ENCODE data around the gene ABCG2.
A peak's percentile ranks its signal among the peaks of the same experiment; 100 is the strongest.

ABCG2 gene

GRCh38 chr4:88158489-88159228 is at the start of gene ABCG2:
Gene ABCG2 (minus strand): TSS chr4:88158639. CDS start chr4:88139995, 18,644 bp downstream.
- DNase-seq = peak; percentile 49

GRCh38 chr4:88208156-88208555 is 49.7 kb upstream of the ABCG2 start:
- no peak for DNase-seq

GRCh38 chr4:88207171-88207570 is 48.7 kb upstream of the ABCG2 start:
- DNase-seq = no peak

- DNase-seq = no peak
These were observed 46.4 kb upstream of the ABCG2 start for GRCh38 chr4:88204882-88205281.

GRCh38 chr4:88202443-88202842 is 44.0 kb upstream of the ABCG2 start:
- no peak for DNase-seq

GRCh38 chr4:88200186-88200585 is 41.7 kb upstream of the ABCG2 start:
- DNase-seq = no peak

GRCh38 chr4:88196523-88197185 is 38.2 kb upstream of the ABCG2 start:
- no peak for DNase-seq

GRCh38 chr4:88196013-88196365 is 37.5 kb upstream of the ABCG2 start:
- no peak for DNase-seq

- DNase-seq = no peak
These were observed 37.0 kb upstream of the ABCG2 start for GRCh38 chr4:88195328-88196012.

GRCh38 chr4:88191404-88191803 is 33.0 kb upstream of the ABCG2 start:
- DNase-seq = no peak

GRCh38 chr4:88189881-88190585 is 31.6 kb upstream of the ABCG2 start:
- DNase-seq = no peak

- no peak for DNase-seq
These were observed 30.9 kb upstream of the ABCG2 start for GRCh38 chr4:88189418-88189738.

- no peak for DNase-seq
These were observed 30.4 kb upstream of the ABCG2 start for GRCh38 chr4:88188738-88189417.

- no peak for DNase-seq
These were observed 29.3 kb upstream of the ABCG2 start for GRCh38 chr4:88187766-88188165.

GRCh38 chr4:88185906-88186305 is 27.5 kb upstream of the ABCG2 start:
- no peak for DNase-seq

GRCh38 chr4:88179261-88179660 is 20.8 kb upstream of the ABCG2 start:
- DNase-seq = no peak

GRCh38 chr4:88178626-88179231 is 20.3 kb upstream of the ABCG2 start:
- DNase-seq = no peak

GRCh38 chr4:88177983-88178625 is 19.7 kb upstream of the ABCG2 start:
- DNase-seq = peak; percentile 73

- DNase-seq = no peak
These were observed 14.5 kb upstream of the ABCG2 start for GRCh38 chr4:88172987-88173386.

- DNase-seq = no peak
These were observed 12.8 kb upstream of the ABCG2 start for GRCh38 chr4:88171206-88171605.

GRCh38 chr4:88169298-88169697 is 10.9 kb upstream of the ABCG2 start:
- DNase-seq = no peak

- peak; percentile 44 for DNase-seq
These were observed 8.2 kb upstream of the ABCG2 start for GRCh38 chr4:88166608-88167007.
